ENCODE results near the gene CDCA7L.

Gene CDCA7L

DNA sequence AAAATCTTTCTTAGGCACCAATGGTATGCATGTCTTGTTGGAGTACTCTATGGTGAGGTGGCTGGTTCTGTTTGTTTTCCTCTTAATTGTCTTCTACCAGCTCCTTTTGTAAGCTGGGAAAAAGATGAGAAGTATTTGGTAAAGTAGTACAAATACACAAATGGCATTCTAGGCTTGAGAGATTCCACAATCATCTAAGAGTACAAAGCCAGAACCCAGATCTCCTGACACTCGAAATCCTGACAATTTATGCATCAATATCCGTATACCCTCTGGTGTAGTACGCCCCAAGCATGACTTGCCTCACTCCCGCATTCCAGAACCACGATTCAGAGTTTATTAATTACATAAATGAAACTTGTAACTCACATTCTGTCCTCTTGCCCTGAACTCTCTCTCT lies 43.5 kb downstream of the CDCA7L start:
- TF ChIP-seq, protein P1, sequence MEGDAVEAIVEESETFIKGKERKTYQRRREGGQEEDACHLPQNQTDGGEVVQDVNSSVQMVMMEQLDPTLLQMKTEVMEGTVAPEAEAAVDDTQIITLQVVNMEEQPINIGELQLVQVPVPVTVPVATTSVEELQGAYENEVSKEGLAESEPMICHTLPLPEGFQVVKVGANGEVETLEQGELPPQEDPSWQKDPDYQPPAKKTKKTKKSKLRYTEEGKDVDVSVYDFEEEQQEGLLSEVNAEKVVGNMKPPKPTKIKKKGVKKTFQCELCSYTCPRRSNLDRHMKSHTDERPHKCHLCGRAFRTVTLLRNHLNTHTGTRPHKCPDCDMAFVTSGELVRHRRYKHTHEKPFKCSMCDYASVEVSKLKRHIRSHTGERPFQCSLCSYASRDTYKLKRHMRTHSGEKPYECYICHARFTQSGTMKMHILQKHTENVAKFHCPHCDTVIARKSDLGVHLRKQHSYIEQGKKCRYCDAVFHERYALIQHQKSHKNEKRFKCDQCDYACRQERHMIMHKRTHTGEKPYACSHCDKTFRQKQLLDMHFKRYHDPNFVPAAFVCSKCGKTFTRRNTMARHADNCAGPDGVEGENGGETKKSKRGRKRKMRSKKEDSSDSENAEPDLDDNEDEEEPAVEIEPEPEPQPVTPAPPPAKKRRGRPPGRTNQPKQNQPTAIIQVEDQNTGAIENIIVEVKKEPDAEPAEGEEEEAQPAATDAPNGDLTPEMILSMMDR (IDR thresholded peaks at IDR 0.05; ENCODE audit: low read depth, low read length, missing control alignments): no peak
- no peak overlapping the region for H3K4me3 ChIP-seq (replicated peaks; ENCODE audit: low read depth, low read length)
- DNase-seq (ENCODE audit: extremely low read depth, low read depth): no peak

DNA sequence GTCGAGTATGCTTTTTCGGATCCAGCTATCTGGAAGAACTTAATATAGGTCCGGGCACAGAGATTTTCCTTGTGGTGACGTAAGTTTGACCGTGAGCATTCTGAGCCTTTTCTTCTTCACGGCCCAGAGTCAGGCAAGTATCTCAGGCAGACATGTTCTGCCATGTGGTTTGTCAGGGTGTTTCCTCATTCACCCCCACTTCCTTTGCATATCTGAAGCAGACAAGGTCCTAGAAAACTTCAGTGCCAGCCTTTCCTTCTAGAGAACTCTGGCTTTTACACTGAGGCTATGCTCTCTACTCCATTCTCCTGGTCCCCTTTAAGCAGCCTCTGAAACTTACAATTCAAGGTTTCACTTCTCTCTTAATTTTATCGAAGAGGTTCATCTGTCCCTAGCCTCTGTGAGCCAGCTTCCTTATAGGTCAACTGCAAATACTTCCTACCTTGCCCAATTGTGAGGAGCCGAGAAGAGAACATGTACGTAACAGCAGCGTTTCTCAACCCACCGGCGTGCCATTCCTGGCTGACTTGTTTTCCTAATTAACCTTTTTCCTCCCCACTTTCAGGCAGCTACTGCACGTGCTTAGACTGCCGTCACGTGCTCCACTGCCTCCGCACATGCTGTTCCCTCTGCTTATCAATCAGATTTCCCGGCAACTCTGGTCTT lies 47.3 kb downstream of the CDCA7L start:
- TF ChIP-seq, protein P1 (IDR thresholded peaks at IDR 0.05; ENCODE audit: low read depth, low read length, missing control alignments): no peak
- H3K4me3 ChIP-seq (replicated peaks; ENCODE audit: low read depth, low read length): no peak overlapping the region
- no peak for DNase-seq (ENCODE audit: extremely low read depth, low read depth)

DNA sequence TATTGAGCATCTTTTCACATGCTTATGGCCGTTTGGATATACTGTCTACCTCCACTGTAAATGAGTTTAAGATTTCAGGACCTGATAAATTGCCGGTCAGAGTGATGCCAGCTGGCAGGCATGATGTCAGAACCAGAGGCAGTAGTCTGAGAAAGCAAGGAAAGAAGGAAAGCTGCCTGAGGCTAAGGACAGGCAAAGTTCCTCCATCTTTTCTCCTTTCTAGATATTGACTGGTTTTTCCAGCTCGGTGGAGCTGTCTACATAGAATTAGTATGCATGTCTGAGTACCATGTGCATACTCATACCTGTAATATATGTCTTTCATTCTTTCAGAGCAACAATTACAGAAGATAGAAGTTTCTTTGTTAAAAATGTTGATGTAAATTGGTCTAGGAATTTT lies 52.3 kb downstream of the CDCA7L start:
- TF ChIP-seq, protein P1 (IDR thresholded peaks at IDR 0.05; ENCODE audit: low read depth, low read length, missing control alignments): no peak
- no peak for DNase-seq (ENCODE audit: extremely low read depth, low read depth)
- H3K4me3 ChIP-seq (replicated peaks; ENCODE audit: low read depth, low read length): no peak overlapping the region

DNA sequence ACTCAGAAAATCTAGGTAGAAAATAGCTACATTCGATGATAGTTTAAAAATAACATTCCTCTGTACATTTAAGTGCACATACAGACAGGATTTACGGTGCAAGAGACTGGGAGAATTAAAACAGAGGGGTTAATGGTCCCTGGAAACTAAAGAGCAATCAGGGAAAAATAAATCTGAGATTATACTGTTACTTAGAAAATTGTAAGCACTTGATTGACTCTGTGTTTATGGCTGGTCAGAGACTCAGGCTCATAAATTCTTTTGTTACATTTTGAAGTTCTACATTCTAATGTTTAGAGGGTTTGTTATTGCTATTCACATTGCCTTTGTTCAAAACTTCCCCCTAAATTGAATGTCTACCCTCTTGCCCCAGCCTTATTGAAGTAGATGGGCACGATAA lies 54.4 kb downstream of the CDCA7L start:
- TF ChIP-seq, protein P1 (IDR thresholded peaks at IDR 0.05; ENCODE audit: low read depth, low read length, missing control alignments): no peak
- no peak for DNase-seq (ENCODE audit: extremely low read depth, low read depth)
- H3K4me3 ChIP-seq (replicated peaks; ENCODE audit: low read depth, low read length): no peak overlapping the region

DNA sequence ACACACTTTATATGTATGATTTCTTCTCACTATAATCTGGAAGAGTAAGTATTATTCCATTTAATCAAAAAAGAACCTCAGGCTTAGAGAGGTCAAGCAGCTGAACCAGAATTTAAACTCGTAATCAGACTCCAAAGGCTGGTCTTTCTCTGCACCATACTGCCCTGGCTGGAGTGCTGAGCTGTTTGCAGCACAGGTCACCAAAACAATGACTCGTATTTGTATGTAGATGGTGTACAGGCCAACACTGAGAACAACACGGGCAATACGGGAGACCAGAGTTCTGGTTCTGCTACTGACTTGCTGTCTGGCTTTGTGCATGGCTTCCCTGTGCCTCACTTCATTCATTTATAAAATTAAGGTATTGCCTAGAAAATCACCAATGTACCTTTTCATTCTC lies 57.9 kb downstream of the CDCA7L start:
- TF ChIP-seq, protein P1 (IDR thresholded peaks at IDR 0.05; ENCODE audit: low read depth, low read length, missing control alignments): no peak
- DNase-seq (ENCODE audit: extremely low read depth, low read depth): no peak
- H3K4me3 ChIP-seq (replicated peaks; ENCODE audit: low read depth, low read length): no peak overlapping the region

DNA sequence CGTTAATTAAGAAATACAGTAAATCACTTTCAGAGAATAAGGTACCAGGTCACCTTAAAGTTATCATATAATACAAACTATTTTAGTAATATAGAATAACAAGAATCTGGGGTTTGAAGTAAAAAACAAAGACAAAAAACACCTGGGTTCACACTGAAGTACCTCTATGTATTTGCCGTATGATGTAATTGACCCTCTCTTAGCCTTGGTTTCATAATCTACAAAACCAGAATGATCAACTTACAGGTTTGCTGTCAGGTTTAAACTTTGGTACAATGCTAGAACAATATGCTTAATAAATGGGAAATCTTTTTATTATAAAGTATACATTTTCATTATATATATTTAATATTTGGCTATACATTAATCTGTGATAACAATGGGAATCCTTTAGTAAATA lies 58.3 kb downstream of the CDCA7L start:
- no peak overlapping the region for H3K4me3 ChIP-seq (replicated peaks; ENCODE audit: low read depth, low read length)
- no peak for DNase-seq (ENCODE audit: extremely low read depth, low read depth)
- TF ChIP-seq, protein P1 (IDR thresholded peaks at IDR 0.05; ENCODE audit: low read depth, low read length, missing control alignments): no peak

DNA sequence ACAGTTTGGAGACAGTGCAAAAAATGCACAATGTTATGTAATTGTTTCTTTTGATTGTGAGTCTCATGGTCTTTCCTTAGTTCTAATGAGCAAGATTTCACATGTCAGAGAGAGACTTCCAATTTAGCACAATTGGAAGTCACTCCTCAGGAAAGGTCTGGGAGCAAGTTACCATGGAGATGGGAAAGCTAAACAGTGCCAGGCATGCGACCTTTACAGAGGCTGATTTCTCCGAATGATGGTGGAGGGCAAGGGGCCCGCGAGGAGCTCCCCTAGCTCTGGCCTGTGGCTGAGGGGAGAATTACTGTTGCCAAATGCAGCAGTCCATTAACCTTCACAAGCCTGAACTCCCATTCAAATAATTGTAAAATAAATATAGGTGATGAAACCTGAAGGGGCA lies 59.3 kb downstream of the CDCA7L start:
- no peak overlapping the region for H3K4me3 ChIP-seq (replicated peaks; ENCODE audit: low read depth, low read length)
- no peak for DNase-seq (ENCODE audit: extremely low read depth, low read depth)
- TF ChIP-seq, protein P1 (IDR thresholded peaks at IDR 0.05; ENCODE audit: low read depth, low read length, missing control alignments): no peak

Measured in HFF-Myc (cell line).